ENCODE results near the gene VAT1. TPM values are rescaled to one million over a fixed set of nuclear protein-coding genes. Genes with fewer than 3 reads are reported as not detected.

VAT1 gene
- total RNA-seq, 1 donor from 2014 or later, result 167 TPM

GRCh38 chr17:42989726-42990652, 32.2 kb downstream of the VAT1 start:
- no peak overlapping the region for H3K27ac Mint-ChIP-seq

DNA sequence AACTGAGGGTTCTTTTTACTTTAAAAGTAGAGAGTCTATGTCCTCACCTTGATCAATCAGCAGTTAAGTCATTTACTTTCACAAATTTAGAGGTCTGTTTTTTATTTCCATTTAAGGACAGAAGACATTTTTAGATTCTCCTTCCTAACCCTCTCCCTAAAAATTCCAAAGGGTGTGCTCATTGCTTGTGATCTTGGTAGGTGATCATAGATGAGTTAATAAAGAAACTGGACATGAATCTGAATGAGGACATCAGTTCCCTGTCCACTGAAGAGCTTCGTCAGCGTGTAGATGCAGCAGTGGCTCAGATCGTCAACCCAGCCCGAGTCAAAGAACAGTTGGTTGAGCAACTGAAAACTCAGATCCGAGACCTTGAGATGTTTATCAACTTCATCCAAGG, 33.0 kb downstream of the VAT1 start:
- Mint-ChIP-seq H3K27me3 (no peaks in the 10 kb centered on the region), H3K4me1 (ENCODE audit: unreplicated experiment) (no peaks in the 10 kb centered on the region), H3K9me3 (no peaks in the 10 kb centered on the region), H3K4me3 (no peak overlapping the region), H3K27ac (no peak overlapping the region), H3K36me3 (peaks cover 12% of the 10 kb centered on the region)
- TF ChIP-seq, protein P1, sequence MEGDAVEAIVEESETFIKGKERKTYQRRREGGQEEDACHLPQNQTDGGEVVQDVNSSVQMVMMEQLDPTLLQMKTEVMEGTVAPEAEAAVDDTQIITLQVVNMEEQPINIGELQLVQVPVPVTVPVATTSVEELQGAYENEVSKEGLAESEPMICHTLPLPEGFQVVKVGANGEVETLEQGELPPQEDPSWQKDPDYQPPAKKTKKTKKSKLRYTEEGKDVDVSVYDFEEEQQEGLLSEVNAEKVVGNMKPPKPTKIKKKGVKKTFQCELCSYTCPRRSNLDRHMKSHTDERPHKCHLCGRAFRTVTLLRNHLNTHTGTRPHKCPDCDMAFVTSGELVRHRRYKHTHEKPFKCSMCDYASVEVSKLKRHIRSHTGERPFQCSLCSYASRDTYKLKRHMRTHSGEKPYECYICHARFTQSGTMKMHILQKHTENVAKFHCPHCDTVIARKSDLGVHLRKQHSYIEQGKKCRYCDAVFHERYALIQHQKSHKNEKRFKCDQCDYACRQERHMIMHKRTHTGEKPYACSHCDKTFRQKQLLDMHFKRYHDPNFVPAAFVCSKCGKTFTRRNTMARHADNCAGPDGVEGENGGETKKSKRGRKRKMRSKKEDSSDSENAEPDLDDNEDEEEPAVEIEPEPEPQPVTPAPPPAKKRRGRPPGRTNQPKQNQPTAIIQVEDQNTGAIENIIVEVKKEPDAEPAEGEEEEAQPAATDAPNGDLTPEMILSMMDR (conservative IDR thresholded peaks at IDR 0.05), result no peak
- DNase-seq (ENCODE audit: extremely low spot score, unreplicated experiment), result no peak

More at GRCh38 chr17:42989726-42990652, 32.2 kb downstream of the VAT1 start:
- Mint-ChIP-seq H3K36me3 (peaks cover 12% of the 10 kb centered on the region), H3K4me1 (ENCODE audit: unreplicated experiment) (no peaks in the 10 kb centered on the region), H3K4me3 (no peak overlapping the region), H3K9me3 (no peaks in the 10 kb centered on the region), H3K27me3 (no peaks in the 10 kb centered on the region)
- TF ChIP-seq, protein P1 (conservative IDR thresholded peaks at IDR 0.05), result no peak
- no peak for DNase-seq (ENCODE audit: extremely low spot score, unreplicated experiment)

GRCh38 chr17:42985225-42985624, 37.0 kb downstream of the VAT1 start:
- H3K27me3 Mint-ChIP-seq, result no peaks in the 10 kb centered on the region
- H3K27ac Mint-ChIP-seq, result no peak overlapping the region
- no peak for DNase-seq (ENCODE audit: extremely low spot score, unreplicated experiment)
- no peaks in the 10 kb centered on the region for H3K9me3 Mint-ChIP-seq
- peaks cover 15% of the 10 kb centered on the region for H3K36me3 Mint-ChIP-seq
- H3K4me1 Mint-ChIP-seq (ENCODE audit: unreplicated experiment), result peaks cover 9% of the 10 kb centered on the region
- H3K4me3 Mint-ChIP-seq, result no peak overlapping the region
- TF ChIP-seq, protein P1 (conservative IDR thresholded peaks at IDR 0.05), result no peak

DNA sequence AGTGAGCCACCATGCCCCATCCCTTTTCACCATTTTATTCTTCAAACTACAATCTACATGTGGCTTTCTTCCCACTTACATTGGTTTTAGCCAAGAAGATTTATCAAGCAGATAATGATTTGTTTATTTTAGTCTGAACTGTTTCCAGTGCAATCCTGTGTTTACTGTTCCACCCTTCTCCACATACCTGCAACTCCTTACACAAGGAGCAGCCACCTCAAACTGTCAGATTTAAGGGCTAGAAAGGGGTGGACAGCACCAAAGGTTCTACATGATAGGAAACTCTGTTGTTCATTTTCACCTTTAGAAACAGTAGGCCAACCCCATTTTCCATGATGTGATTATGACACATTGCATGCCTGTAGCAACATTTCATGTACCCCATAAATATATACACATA, 39.9 kb downstream of the VAT1 start:
- Mint-ChIP-seq H3K27me3 (no peaks in the 10 kb centered on the region), H3K4me3 (peak overlapping the region; percentile 99), H3K4me1 (ENCODE audit: unreplicated experiment) (peaks cover 13% of the 10 kb centered on the region), H3K36me3 (peaks cover 5% of the 10 kb centered on the region), H3K27ac (peak overlapping the region; percentile 58), H3K9me3 (no peaks in the 10 kb centered on the region)
- TF ChIP-seq, protein P1 (conservative IDR thresholded peaks at IDR 0.05), result no peak
- DNase-seq (ENCODE audit: extremely low spot score, unreplicated experiment), result no peak

DNA sequence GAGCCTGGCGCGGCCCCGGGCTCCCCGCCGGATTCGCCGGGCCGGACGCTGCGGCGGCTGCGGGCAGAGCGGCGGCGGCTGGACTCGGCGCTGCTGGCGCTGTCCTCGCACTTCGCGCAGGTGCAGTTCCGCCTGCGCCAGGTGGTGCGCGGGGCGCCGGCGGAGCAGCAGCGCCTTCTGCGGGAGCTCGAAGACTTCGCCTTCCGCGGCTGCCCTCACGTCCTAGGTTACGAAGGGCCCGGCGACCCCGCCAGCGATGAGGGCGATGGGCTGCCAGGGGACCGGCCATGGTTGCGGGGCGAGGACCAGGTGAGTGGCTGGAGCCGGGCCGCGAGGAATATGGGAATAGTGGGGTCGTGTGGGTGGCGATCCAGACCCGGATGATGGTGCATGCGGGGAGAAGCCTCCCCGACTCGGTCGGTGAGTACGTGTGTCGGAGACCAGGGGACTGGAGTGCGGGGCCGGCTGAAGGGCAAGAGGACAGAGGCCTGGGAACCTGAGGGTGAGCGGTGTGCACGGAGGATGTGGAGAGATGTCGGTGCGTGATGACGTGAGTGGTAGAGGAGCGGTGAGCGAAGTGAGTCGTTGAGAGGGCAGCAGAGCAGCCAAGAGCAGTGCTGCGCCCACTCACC, 41.3 kb downstream of the VAT1 start:
- TF ChIP-seq, protein P1 (conservative IDR thresholded peaks at IDR 0.05), result peak; percentile 29
- Mint-ChIP-seq H3K4me3 (peak overlapping the region; percentile 99), H3K4me1 (ENCODE audit: unreplicated experiment) (peaks cover 13% of the 10 kb centered on the region), H3K9me3 (no peaks in the 10 kb centered on the region), H3K27ac (peak overlapping the region; percentile 98), H3K27me3 (no peaks in the 10 kb centered on the region), H3K36me3 (peaks cover 5% of the 10 kb centered on the region)
- peak; percentile 74 for DNase-seq (ENCODE audit: extremely low spot score, unreplicated experiment)
